ENCODE results near the gene HTATIP2.

- TF ChIP-seq, protein P1, sequence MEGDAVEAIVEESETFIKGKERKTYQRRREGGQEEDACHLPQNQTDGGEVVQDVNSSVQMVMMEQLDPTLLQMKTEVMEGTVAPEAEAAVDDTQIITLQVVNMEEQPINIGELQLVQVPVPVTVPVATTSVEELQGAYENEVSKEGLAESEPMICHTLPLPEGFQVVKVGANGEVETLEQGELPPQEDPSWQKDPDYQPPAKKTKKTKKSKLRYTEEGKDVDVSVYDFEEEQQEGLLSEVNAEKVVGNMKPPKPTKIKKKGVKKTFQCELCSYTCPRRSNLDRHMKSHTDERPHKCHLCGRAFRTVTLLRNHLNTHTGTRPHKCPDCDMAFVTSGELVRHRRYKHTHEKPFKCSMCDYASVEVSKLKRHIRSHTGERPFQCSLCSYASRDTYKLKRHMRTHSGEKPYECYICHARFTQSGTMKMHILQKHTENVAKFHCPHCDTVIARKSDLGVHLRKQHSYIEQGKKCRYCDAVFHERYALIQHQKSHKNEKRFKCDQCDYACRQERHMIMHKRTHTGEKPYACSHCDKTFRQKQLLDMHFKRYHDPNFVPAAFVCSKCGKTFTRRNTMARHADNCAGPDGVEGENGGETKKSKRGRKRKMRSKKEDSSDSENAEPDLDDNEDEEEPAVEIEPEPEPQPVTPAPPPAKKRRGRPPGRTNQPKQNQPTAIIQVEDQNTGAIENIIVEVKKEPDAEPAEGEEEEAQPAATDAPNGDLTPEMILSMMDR (IDR thresholded peaks at IDR 0.05): no peak
- no peak for TF ChIP-seq ZFX (IDR thresholded peaks at IDR 0.05; ENCODE audit: borderline replicate concordance)
These were observed 36.1 kb upstream of the HTATIP2 start for GRCh38 chr11:20327377-20327935.

Data from 22Rv1 (cell line).